HG03378 (cell line): Measurements from ENCODE around the gene MGME1.

ENCODE experiments used
- ATAC-seq: cut with Tn5 transposase; IDR thresholded peaks from one replicate; pipeline ENCODE4 v1.9.1; 2021; ENCODE audit warnings: mild to moderate bottlenecking, moderate library complexity; ENCODE audit not compliant: unreplicated experiment

Gene MGME1

GRCh38 chr20:17992224-17992637, 23.4 kb downstream of the MGME1 start:
- peak; percentile 83 for ATAC-seq

DNA sequence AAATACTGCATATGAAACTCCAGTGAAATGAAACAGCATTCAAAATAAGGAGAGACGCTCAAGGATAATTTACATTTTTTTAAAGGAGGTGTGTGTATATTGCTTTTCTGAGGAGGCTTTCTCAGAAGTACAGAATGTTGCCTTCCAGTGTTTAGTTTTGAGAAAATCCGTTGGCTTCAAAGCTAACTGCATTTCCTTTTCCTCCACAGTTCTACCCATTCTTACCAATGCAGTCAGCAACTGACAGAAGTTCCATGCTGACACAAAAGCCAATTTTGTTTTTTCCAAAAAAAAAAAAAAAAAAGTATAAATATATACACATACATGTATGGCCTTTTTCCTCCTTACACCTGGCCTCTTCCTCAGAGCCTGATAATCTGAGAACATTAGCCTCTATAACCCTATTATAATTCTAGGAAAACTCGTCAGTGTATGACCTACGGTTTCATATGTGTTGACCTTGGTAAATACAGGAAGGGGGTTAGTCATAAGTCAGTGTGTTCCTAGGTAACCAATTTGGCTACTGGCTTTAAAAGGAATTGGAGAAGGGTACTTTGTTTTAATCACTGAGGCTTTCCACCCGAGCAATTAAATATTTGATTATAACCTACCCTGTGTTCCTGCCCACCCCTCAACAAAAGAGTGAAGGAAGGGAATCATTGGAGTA, 24.2 kb downstream of the MGME1 start:
- no peak for ATAC-seq

DNA sequence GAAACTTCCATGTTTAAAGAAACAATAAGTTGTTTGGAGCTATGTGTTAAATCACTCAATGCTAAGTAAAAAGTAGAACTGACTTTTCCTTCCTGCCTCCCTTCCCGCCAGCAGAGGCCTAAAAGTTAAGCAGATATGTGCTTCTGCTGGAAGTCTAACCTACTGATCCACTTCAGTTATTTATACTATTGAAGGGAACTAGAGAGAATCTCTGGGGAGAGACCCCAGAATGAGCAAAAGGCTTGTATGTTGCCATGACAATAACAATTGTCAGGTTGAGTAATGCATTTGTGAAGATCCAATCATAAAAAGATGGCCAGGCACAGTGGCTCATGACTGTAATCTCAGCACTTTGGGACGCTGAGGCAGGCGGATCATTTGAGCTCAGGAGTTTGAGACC, 24.7 kb downstream of the MGME1 start:
- ATAC-seq: no peak

DNA sequence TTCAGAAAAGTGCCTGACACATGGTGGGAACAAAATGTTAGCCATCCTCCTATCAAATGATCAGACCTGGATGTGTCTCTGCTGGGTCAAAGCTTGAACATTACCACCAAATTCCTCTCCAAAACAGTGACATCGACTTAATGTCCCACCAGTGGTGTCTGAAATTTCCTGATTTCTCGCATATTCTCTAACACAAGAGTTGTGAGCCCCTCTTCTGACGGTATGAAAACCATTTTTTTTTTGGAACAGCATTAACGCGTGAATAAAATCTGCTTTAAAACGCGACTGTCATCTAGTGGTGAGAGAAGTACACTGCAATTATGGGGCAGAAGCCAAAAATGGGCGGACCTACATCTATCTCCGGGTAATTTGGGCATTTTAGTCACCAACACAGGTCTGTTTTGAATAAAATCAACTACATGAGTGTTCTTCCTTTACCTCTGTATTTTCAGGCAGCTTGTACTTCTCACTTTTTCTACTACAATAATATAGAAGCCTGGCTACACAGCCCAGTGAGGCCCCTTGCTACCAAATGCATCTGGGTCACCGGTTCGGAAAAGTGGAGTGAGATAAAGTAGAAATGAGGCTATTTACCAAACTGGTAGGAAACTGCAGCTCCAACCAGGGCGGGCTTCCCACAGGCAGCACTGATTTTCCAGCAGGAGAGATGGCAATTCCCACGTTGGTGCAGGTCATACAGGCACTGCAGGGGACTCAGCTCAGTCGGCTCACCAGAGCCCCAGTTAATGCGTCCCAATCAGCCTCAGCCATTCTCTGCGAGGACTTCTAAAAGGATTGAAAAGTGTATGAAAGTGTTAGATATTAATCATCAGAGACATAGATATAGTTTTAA, 27.4 kb downstream of the MGME1 start:
- ATAC-seq: no peak

GRCh38 chr20:17998446-17998845, 29.6 kb downstream of the MGME1 start:
- no peak for ATAC-seq

GRCh38 chr20:17999566-17999965, 30.7 kb downstream of the MGME1 start:
- ATAC-seq: no peak

DNA sequence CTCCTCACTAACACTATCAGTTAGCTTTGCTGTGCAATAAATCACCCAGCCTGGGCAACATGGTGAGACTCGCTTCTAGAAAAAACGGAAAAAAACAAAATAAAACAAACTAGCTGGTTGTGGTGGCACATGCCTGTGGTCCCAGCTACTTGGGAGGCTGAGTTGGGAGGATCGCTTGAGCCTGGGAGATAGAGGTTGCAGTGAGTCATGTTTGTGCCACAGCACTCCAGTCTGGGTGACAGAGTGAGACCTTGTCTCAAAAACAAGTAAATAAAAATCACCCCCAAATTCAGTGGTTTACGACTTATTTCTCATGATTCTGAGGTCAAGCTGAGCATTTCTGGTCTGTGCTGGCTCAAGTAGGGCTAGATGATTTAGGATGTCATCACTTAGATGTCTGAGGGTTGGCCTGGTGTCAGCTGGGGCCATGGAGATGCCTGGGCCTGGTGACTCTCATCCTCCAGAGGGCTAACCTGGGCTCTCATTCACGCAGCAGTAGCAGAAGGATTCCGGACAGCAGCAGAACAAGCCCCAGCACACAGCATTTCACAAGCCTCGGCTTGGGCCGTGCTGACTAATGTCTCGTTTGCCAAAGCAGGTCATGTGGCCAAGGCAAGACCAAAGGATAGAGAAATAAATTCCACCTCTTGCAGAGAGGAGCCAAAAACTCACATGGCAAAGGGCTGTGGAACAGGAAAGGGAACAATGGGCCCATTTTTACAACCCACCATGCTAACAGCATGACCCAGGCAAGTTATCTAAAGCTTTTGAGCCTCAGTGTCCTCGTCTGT, 32.5 kb downstream of the MGME1 start:
- no peak for ATAC-seq

- peak; percentile 32 for ATAC-seq
Observed at GRCh38 chr20:18003897-18004296, 35.1 kb downstream of the MGME1 start.

- ATAC-seq: no peak
Observed at GRCh38 chr20:18004384-18005031, 35.7 kb downstream of the MGME1 start.

DNA sequence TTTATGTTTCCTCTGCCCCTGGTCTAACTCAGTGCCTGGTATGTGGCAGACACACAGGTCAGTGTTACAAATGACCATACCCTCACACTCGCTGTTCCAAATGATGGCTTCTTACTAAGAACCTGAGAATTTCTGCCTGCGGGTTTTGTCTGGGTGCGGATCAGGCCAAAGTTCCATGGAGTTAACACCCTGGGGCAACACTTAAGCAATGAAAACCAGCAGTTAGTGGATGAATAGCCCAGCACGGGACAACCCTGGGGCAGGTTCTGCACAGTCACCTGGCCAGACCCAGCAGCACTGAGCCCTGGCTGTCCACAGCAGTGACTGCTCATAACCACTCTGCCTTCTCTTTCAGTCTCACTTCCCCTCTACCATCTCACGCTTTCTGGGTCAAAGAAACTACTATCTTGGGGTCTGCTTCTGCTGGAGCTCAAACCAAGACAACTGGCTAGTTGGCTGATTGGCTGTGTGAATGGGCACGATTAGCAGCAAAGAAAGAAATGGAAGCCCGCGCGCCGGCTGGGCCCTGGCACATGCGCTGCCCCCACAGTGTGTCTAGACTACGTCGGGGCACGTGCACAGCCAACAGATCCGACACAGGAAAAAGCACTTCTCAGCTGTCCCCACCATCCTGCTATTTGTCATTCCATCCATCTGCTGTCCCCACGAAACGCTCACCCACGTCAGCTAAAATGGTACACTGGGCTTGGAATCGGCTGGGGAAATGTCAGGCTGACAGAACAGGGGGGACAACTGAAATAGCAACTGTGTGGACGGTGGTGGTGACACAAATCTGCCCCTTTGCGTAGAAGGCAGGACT, 36.6 kb downstream of the MGME1 start:
- peak; percentile 96 for ATAC-seq

DNA sequence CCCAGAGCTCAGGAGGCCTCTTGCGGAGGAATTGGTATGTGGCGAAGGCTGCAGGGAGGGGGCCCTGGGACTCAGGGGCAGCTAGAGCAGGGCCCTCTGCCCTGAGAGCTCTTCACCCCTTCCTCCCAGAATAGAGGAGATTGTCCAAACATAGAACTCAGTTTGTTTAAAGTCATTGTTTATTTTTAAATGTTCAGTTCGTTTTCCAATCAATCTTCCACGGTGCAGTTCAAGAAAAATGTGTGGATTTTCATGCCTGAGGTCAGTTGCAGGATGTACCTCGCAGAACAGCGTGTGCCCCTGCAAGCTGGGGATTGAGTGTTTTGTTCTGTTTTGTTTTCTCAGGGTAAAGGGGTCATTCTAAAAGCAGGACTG, 37.2 kb downstream of the MGME1 start:
- no peak for ATAC-seq

DNA sequence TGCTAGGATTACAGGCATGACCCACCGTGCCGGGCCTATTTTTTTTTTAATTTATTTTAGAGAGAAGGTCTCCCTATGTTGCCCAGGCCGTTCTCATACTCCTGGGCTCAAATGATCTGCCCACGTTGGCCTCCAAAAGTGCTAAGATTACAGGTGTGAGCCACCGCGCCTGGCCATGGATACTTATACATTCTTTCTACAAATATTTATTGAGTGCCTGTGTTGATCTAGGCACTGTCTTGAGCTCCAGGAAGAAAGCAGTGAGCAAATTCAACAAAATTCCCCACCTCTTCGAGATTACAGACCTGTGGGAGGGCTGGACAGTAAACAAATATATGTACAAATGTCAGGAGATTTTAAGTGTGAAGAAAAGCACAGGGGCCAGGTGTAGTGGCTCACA, 37.9 kb downstream of the MGME1 start:
- ATAC-seq: no peak

- ATAC-seq: no peak
Observed at GRCh38 chr20:18007534-18008292, 38.9 kb downstream of the MGME1 start.

- no peak for ATAC-seq
Observed at GRCh38 chr20:18009116-18009515, 40.3 kb downstream of the MGME1 start.

DNA sequence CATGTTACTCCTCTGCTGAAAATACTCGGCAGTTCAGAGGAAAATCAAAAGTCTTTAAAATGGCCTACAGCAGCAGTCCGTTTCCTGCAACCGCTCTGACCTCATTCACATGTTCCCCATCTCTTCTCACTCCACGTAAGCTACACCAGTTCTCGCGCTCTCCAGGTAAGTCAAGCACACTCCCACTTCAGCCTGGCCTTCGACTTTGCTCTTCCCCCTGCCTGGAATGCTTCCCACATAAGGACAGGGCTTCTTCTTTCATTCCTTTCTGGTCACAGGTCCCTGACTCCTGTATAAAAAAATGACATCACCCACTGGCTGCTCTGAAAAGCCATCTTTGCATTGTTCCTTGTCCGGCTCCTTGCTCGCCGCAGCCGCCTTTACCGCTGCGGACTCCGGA, 42.7 kb downstream of the MGME1 start:
- no peak for ATAC-seq

- no peak for ATAC-seq
Observed at GRCh38 chr20:18011951-18012645, 43.3 kb downstream of the MGME1 start.

GRCh38 chr20:18012901-18013300, 44.1 kb downstream of the MGME1 start:
- no peak for ATAC-seq

GRCh38 chr20:18014411-18014810, 45.6 kb downstream of the MGME1 start:
- no peak for ATAC-seq

DNA sequence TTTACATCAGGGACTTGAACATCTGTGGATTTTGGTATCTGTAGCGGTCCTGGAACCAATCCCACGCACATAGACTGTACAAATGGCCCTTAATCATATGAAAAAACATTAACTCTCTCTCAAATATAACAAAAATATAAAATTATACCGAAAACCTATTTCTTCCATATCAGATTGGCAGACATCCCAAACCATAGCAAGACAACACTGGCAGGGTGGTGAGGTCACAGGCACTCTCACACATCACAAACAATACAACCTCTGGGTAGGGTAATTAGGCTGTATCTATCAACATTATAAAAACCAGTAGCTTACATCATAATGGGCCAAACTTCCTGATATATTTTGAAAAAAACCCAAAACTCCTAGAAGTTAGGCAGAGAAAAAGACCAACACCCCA, 48.0 kb downstream of the MGME1 start:
- ATAC-seq: no peak
